DMS153 (cell line): ENCODE results near the gene TCF21.
"Not testable (repeated sequence)": the region's sequence is repeated elsewhere in the genome, so short reads cannot be mapped to it uniquely, and the experiment has no call there.

ENCODE experiments used
- DNase-seq: peaks from one replicate; lab custom pipeline; 2025; lab: John Stamatoyannopoulos, UW

The TCF21 gene

GRCh38 chr6:133888929-133889556, at the start of gene TCF21:
TSS of gene TCF21 (plus strand) at chr6:133889113. CDS start at chr6:133889398, 285 bp downstream.
- DNase-seq: no peak

GRCh38 chr6:133841176-133841575, 47.7 kb upstream of the TCF21 start:
- no peak for DNase-seq

- no peak for DNase-seq
These were observed 45.8 kb upstream of the TCF21 start for GRCh38 chr6:133843098-133843497.

GRCh38 chr6:133844709-133845108, 44.2 kb upstream of the TCF21 start:
- DNase-seq: no peak

GRCh38 chr6:133854041-133854363, 34.9 kb upstream of the TCF21 start:
- DNase-seq: no peak

- DNase-seq: peak; percentile 53
These were observed 34.3 kb upstream of the TCF21 start for GRCh38 chr6:133854364-133855275.

- no peak for DNase-seq
These were observed 33.5 kb upstream of the TCF21 start for GRCh38 chr6:133855276-133855990.

GRCh38 chr6:133855991-133856370, 32.9 kb upstream of the TCF21 start:
- no peak for DNase-seq

- DNase-seq: no peak
These were observed 32.0 kb upstream of the TCF21 start for GRCh38 chr6:133856911-133857310.

GRCh38 chr6:133857696-133858095, 31.2 kb upstream of the TCF21 start:
- no peak for DNase-seq

- not testable (repeated sequence) for DNase-seq
These were observed 27.6 kb upstream of the TCF21 start for GRCh38 chr6:133861337-133861736.

- DNase-seq: no peak
These were observed 25.7 kb upstream of the TCF21 start for GRCh38 chr6:133863228-133863627.

GRCh38 chr6:133865680-133866079, 23.2 kb upstream of the TCF21 start:
- DNase-seq: no peak

- DNase-seq: no peak
These were observed 17.8 kb upstream of the TCF21 start for GRCh38 chr6:133871131-133871530.

GRCh38 chr6:133873538-133873937, 15.4 kb upstream of the TCF21 start:
- no peak for DNase-seq

- DNase-seq: no peak
These were observed 11.8 kb upstream of the TCF21 start for GRCh38 chr6:133877116-133877515.

- DNase-seq: no peak
These were observed 8.9 kb upstream of the TCF21 start for GRCh38 chr6:133880006-133880405.

- no peak for DNase-seq
These were observed 8.0 kb upstream of the TCF21 start for GRCh38 chr6:133880896-133881295.

- DNase-seq: no peak
These were observed 2.7 kb upstream of the TCF21 start for GRCh38 chr6:133886104-133886775.

GRCh38 chr6:133887156-133887879, 1.6 kb upstream of the TCF21 start:
- DNase-seq: no peak

GRCh38 chr6:133887880-133888230, 1.1 kb upstream of the TCF21 start:
- no peak for DNase-seq
